GM19455 (cell line): ENCODE data around the gene C4B.
"Not testable (repeated sequence)": the region's sequence is repeated elsewhere in the genome, so short reads cannot be mapped to it uniquely, and the experiment has no call there.

Experiments
- ATAC-seq: cut with Tn5 transposase; IDR thresholded peaks from one replicate; pipeline ENCODE4 v1.9.1; 2021; ENCODE audit not compliant: unreplicated experiment

Gene C4B

DNA sequence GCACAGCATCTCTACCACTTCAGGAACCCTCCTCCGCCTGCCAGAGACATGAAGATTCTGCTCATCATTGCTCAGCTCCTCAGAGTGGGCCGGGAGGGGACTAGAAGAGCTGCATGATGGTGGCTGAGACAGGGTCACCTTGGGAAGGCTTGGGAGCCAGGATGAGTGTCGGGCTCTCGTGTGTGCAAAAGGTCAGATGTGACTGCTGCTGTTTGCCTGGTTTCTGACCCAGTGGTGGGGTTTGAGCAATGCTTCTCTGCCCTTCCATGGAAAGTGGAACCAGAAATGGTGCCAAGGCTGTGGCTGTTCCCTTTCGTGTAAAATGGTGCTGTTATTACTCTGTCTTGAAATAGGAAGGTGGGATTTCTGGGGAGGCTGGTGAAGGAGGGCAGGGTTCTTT, 33.6 kb upstream of the C4B start:
- ATAC-seq, result not testable (repeated sequence)

DNA sequence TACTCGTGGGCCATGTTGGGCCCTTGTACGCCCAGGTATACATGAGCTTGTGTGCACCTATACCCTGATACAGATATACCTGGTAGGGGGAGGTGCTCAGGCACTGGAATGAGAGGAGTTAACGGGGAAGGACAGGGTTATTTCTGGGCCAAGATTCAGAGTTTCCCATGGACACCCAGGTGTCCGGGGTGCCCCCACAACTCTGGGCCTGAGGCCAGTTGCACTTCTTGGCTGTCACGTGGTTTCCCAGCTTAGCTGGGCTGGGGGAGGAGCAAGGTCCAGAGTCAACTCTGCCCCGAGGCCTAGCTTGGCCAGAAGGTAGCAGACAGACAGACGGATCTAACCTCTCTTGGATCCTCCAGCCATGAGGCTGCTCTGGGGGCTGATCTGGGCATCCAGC, 32.9 kb upstream of the C4B start, which contains the start of gene C4A:
Gene C4A (plus strand): TSS at position 314 of the 400 bp plus-strand sequence. CDS start 51 bp downstream, at position 365.
- ATAC-seq, result not testable (repeated sequence)

DNA sequence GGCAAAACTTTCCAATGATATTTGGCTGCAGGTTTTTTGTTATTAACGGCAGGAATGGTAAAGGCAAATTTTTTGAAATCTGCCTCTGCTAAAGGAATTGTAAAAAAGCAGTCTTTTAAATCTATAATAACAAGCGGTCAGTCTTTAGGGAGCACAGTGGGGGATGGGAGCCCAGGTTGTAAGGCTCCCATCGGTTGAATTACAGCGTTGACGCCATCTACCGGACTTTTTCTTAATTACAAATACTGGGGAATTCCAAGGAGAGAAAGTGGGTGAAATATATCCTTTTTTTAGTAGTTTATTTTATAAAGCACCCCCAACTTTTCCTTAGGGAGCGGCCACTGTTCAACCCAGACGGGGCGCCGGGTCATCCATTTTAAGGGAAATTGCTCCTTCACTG, 25.2 kb upstream of the C4B start:
- not testable (repeated sequence) for ATAC-seq

DNA sequence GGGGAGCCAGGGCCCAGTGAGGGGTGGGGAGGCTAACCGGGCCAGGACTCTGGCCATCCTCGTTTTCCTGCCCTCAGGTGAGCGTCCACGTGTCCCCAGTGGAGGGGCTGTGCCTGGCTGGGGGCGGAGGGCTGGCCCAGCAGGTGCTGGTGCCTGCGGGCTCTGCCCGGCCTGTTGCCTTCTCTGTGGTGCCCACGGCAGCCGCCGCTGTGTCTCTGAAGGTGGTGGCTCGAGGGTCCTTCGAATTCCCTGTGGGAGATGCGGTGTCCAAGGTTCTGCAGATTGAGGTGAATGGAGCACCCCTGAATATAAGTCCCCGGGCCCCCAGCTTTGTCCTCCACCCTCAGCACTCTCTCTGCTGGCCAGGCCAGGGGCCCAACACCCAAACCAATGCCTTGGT, 20.2 kb upstream of the C4B start:
- ATAC-seq, result not testable (repeated sequence)

DNA sequence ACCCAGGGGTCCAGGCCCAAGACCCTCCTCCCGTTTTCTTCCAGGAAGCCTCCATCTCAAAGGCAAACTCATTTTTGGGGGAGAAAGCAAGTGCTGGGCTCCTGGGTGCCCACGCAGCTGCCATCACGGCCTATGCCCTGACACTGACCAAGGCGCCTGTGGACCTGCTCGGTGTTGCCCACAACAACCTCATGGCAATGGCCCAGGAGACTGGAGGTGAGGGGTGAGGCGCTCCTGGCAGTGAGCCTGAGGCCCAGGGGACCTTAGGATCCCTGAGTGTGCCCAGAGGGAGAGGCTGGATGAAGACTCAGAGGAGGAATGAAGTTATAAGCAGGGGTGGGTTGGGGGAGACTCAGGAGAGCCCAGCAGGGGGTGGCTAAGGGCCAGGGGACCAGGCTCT, 18.2 kb upstream of the C4B start:
- not testable (repeated sequence) for ATAC-seq

DNA sequence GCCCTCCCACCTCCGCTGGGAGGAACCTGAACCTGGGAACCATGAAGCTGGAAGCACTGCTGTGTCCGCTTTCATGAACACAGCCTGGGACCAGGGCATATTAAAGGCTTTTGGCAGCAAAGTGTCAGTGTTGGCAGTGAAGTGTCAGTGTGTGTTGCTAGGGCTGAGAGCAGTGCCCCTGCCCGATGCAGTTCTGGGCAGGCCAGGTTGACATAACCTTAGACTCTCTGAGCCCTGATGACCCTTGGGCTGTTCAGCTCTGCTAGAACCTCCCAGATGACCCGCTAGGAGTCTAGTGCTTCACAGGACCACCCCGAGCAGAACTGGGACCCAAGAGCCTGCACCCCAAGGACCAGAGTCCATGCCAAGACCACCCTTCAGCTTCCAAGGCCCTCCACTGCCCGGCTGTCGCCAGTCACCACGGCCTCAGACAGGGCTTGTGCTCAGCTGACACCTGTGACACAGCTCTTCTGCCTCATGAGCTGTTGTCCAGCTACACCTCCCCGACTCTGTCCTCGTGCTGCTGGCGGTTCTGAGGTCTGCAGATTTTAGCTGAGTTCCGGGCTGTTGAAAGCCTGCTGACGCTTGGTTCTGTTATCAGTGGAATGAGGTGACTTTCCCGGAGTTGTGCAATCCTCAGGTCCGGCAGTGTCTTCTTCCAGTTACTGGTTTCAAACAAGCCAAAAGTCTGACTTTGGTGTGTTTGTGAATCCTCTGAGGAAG, 11.9 kb upstream of the C4B start:
- ATAC-seq, result not testable (repeated sequence)

DNA sequence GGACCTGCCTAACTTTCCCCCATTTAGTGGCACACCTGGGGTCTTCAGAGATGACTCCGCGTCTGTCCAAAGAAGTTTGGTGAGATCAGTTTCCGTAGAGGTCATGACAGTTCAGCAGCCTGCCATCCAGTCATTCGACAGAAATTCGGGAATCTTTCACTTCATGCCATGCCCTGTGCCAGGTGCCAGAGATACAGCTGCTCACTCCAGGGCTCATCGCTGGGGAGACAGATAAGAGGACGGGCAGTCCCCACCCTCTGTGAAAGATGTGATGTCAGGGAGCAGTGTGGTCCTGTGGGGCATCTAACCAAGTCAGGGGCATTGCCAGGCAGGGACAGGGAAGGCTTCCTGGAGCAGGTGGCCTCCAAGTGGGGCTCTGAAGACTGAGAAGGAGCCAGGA, 11.3 kb upstream of the C4B start:
- not testable (repeated sequence) for ATAC-seq

DNA sequence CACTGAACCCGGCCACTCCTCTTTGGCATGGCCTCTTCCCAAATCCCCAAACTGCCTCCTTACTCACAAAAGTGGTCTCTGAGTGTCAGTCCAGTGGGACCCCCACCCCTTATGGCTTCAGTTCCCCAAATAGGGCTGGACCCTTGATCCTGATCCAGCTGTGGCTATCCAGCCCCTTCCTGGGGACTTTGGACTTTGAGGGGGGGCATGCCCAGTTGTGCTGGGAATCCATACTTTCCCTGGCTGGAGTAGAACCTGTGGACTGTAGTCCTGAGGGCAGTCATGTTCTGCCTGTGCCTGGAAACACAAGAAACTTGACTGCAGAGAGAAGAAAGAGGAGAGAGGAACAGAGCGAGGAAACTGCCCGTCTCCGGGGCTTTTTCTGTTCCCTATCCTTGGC, 10.2 kb upstream of the C4B start:
- not testable (repeated sequence) for ATAC-seq

DNA sequence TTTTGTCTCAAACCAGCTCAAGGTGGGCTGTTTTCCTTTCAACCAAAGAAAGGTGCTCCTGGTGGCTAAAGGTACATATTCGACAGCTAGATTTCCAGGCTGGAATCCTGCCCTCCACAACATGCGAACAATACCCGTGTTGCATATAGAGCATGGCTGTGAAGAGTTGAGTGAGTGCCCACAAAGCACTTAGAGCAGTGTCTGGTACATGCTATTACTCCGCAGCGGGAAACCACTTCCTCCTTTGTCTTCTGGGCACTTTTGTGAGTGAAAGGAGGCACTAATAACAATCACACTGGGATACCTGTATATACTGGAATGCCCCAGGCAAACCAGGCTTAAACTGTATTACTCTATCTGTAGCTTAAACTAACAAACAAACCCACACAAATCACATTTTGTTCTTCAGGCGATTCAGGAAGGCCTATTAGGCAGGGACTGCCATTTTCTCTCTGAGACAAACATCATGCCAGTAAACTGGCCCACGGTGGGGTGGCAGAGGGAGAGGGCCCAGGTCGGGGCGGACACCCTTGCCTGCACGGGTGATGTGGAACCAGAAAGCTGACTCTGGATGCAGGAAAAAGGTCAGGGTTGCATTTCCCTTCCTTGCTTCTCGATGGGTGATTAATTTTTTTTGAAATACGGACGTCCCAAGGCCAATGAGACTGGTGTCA, 9.6 kb upstream of the C4B start:
- ATAC-seq, result not testable (repeated sequence)

DNA sequence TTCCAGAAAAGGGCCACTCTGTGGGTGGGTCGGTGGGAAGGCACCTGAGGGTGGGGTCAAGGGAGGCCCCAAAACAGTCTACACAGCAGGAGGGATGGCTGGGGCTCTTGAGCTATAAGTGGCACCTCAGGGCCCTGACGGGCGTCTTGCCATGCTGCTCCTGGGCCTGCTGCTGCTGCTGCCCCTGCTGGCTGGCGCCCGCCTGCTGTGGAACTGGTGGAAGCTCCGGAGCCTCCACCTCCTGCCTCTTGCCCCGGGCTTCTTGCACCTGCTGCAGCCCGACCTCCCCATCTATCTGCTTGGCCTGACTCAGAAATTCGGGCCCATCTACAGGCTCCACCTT, 9.1 kb upstream of the C4B start:
- ATAC-seq, result not testable (repeated sequence)

DNA sequence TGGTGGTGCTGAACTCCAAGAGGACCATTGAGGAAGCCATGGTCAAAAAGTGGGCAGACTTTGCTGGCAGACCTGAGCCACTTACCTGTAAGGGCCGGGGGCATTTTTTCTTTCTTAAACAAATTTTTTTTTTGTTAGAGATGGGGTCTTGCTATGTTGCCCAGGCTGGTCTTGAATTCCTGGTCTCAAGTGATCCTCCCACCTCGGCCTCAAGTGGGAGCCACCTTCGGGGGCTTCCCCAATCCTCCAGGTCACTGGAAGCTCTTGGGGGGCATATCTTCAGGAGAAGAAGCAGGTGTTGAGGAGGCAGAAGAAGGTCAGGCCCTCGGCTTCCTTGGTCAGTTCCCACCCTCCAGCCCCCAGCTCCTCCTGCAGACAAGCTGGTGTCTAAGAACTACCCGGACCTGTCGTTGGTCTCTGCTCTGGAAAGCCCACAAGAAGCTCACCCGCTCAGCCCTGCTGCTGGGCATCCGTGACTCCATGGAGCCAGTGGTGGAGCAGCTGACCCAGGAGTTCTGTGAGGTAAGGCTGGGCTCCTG, 8.5 kb upstream of the C4B start:
- ATAC-seq, result not testable (repeated sequence)

DNA sequence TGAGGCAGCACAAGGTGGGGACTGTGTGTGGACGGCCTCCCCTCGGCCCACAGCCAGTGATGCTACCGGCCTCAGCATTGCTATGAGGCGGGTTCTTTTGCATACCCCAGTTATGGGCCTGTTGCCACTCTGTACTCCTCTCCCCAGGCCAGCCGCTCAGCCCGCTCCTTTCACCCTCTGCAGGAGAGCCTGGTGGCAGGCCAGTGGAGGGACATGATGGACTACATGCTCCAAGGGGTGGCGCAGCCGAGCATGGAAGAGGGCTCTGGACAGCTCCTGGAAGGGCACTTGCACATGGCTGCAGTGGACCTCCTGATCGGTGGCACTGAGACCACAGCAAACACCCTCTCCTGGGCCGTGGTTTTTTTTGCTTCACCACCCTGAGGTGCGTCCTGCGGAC, 7.5 kb upstream of the C4B start:
- not testable (repeated sequence) for ATAC-seq

DNA sequence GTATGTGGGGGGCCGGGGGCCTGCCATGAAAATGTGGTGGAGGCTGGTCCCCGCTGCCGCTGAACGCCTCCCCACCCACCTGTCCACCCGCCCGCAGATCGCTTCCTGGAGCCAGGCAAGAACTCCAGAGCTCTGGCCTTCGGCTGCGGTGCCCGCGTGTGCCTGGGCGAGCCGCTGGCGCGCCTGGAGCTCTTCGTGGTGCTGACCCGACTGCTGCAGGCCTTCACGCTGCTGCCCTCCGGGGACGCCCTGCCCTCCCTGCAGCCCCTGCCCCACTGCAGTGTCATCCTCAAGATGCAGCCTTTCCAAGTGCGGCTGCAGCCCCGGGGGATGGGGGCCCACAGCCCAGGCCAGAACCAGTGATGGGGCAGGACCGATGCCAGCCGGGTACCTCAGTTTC, 6.6 kb upstream of the C4B start:
- ATAC-seq, result not testable (repeated sequence)

DNA sequence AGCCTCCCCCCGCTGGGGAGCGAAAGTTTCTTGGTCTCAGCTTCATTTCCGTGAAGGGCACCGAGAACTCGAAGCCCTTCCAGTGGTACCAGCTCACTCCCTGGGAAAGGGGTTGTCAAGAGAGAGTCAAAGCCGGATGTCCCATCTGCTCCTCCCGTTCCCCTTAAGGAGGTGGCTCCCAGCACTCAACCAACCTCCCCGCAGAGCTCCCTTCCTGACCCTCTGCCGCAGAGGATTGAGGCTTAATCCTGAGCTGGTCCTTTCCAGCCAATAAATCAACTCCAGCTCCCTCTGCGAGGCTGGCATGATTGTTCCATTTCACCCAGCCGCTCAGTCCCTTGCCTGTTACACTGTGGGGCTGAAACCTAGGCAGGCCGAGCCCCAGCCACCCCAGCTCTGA, 6.0 kb upstream of the C4B start:
- ATAC-seq, result not testable (repeated sequence)

DNA sequence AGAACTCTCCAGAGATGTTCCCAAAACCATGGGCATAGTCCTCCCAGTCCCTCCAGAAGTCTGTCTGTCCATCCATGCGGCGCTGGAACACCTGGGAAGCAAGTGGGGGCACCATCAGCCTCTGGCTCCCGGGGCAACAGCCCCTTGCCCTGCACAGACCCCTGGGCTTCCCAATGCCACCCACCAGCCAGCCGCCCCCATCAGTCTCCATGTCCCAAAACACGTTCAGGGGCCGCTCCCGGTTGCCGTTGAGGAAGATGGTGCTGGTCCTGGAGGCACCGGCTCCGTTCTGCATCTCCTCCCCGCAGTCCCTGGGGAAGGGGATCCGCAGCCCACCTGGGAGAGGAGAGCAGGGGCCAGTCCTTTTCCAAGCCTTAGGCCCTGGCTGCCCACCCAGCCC, 5.1 kb upstream of the C4B start:
- ATAC-seq, result not testable (repeated sequence)

DNA sequence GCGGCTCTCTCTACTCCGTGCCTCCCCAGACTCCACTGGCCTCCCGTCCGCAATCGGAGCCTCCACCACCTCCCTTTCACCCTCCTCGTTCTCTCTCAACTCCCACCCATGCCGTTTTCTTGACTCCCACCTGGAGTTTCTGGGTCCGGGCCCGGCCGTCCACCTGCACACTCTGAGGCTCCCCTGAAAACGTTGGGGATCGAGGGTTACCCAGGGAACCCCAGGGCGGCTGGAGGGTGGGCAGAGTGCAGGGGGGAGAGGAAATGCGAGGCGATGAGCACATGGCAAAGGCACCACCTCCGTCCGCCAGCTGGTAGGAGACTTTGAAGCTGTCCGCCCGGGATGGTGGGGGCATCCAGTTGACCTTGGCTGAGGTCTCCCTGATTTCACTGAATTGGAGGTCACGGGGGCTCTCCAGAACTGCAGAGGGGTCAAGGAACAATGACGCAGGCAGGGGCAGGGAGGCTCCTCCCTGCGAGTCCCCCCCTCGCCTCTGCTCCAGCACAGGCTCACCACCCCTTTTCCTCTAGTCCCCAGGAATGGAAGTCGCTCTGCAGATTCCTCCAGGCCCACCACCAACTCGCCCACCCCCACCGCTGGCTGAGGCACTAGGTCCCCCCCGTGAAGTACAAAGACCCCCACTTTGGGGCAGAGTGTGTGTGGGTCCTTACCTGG, 3.6 kb upstream of the C4B start:
- not testable (repeated sequence) for ATAC-seq

DNA sequence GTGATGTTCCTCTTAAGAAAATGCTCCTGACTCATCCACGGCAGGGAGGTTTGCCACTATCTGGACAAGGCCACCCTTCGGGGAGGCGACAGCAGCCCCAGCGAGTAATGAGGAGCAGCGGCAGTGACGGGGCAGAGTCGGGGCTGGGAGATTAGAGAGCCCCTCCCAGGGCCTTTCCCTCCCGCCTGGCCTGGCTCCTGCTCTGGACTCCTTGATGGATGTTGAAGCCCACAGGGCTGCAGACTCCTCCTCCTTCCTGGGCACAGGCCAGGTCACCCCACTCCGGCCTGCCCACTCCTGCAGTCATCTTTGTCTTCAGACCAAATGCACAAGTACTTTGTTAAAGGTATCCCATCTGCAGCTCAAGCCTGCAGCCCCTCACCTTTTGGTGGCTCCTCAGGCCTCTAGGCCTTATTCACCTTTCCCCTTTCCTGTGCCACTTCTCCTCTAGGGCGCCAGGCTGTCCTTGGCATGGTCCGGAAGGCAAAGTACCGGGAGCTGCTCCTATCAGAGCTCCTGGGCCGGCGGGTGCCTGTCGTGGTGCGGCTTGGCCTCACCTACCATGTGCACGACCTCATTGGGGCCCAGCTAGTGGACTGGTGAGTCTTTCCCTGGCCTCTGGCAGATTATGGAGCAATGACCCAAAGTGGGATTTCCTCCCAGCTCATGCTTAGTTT, 1.5 kb upstream of the C4B start:
- ATAC-seq, result not testable (repeated sequence)

DNA sequence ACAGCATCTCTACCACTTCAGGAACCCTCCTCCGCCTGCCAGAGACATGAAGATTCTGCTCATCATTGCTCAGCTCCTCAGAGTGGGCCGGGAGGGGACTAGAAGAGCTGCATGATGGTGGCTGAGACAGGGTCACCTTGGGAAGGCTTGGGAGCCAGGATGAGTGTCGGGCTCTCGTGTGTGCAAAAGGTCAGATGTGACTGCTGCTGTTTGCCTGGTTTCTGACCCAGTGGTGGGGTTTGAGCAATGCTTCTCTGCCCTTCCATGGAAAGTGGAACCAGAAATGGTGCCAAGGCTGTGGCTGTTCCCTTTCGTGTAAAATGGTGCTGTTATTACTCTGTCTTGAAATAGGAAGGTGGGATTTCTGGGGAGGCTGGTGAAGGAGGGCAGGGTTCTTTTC, 857 bp upstream of the C4B start:
- ATAC-seq, result not testable (repeated sequence)

DNA sequence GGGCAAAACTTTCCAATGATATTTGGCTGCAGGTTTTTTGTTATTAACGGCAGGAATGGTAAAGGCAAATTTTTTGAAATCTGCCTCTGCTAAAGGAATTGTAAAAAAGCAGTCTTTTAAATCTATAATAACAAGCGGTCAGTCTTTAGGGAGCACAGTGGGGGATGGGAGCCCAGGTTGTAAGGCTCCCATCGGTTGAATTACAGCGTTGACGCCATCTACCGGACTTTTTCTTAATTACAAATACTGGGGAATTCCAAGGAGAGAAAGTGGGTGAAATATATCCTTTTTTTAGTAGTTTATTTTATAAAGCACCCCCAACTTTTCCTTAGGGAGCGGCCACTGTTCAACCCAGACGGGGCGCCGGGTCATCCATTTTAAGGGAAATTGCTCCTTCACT, 7.5 kb downstream of the C4B start:
- ATAC-seq, result not testable (repeated sequence)

DNA sequence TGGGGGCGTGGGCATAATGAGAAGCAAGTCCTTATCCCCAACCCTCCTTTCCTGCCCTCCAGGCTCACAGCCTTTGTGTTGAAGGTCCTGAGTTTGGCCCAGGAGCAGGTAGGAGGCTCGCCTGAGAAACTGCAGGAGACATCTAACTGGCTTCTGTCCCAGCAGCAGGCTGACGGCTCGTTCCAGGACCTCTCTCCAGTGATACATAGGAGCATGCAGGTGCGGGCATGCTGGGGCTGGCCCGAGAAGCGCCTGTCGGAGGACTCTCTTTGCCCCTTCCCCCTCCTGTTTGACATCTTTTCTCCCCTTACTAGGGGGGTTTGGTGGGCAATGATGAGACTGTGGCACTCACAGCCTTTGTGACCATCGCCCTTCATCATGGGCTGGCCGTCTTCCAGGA, 14.0 kb downstream of the C4B start:
- not testable (repeated sequence) for ATAC-seq

DNA sequence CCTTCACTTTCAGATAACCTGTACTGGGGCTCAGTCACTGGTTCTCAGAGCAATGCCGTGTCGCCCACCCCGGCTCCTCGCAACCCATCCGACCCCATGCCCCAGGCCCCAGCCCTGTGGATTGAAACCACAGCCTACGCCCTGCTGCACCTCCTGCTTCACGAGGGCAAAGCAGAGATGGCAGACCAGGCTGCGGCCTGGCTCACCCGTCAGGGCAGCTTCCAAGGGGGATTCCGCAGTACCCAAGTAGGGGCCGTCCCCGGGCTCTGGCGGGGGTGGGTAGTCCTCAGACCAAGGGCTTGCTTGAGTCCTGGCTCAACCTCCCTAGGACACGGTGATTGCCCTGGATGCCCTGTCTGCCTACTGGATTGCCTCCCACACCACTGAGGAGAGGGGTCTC, 15.0 kb downstream of the C4B start:
- ATAC-seq, result not testable (repeated sequence)
